HepG2 (cell line): ENCODE results near the gene NOTCH4. TPM values are rescaled to one million over a fixed set of nuclear protein-coding genes. Genes with fewer than 3 reads are reported as not detected.

Experiments
- AGO1 ChIP-seq: fragments of 200-400 bp; formaldehyde crosslinking; IDR thresholded peaks from 2 replicates; pipeline ENCODE4 v1.6.1; 2017; ENCODE audit warnings: mild to moderate bottlenecking, low read depth, low read length, moderate library complexity; ENCODE audit not compliant: poor library complexity, severe bottlenecking
- BHLHE40 ChIP-seq: IDR thresholded peaks from 2 replicates; pipeline ENCODE4 v1.6.1; 2011; ENCODE audit warnings: low read length, improper control_type of control experiment
- CREB1 ChIP-seq, 2 experiments: fragments of 450-650 bp in 1 of 2; IDR thresholded peaks; 2 replicates each; pipeline ENCODE4 v1.6.1; 2016 to 2017; ENCODE audit warnings: control low read depth in 1 of 2, mild to moderate bottlenecking in 1 of 2, missing compliant biosample characterization in 1 of 2, missing genetic modification characterization in 1 of 2
- HNF4G ChIP-seq, 2 experiments: sonication (generic) in 1 of 2; formaldehyde crosslinking in 1 of 2; IDR thresholded peaks; 2 replicates each; pipeline versions ENCODE4 v1.4.0 to v1.6.1; 2011 to 2020; ENCODE audit warnings: borderline replicate concordance in 2 of 2, low read depth in 2 of 2, mild to moderate bottlenecking in 2 of 2, low read length in 1 of 2, missing genetic modification reagents in 1 of 2, moderate library complexity in 1 of 2
- JDP2 ChIP-seq: sonication (generic); formaldehyde crosslinking; IDR thresholded peaks from 2 replicates; pipeline ENCODE4 v1.8.1; 2022; ENCODE audit warnings: missing genetic modification reagents, borderline replicate concordance
- MYNN ChIP-seq: sonication (generic); formaldehyde crosslinking; IDR thresholded peaks from 2 replicates; pipeline ENCODE4 v1.4.0; 2020; ENCODE audit warnings: mild to moderate bottlenecking, low read depth, missing genetic modification reagents
- NR1H2 ChIP-seq: sonication (generic); formaldehyde crosslinking; IDR thresholded peaks from 2 replicates; pipeline ENCODE4 v1.8.1; 2022; ENCODE audit warnings: low read depth, missing genetic modification reagents, borderline replicate concordance
- PBX3 ChIP-seq: sonication (generic); formaldehyde crosslinking; IDR thresholded peaks from 2 replicates; pipeline ENCODE4 v1.8.1; 2023; ENCODE audit warnings: missing genetic modification reagents, inconsistent platforms, borderline replicate concordance
- PRMT3 ChIP-seq: sonication (generic); formaldehyde crosslinking; IDR thresholded peaks from 2 replicates; pipeline ENCODE4 v1.8.1; 2022; ENCODE audit warnings: low read depth, mild to moderate bottlenecking, moderate library complexity, missing genetic modification reagents, borderline replicate concordance
- RELA ChIP-seq: sonication (generic); formaldehyde crosslinking; IDR thresholded peaks from 2 replicates; pipeline ENCODE4 v1.4.0; 2020; ENCODE audit warnings: missing genetic modification reagents
- ZEB1 ChIP-seq: IDR thresholded peaks from 2 replicates; pipeline ENCODE4 v1.6.1; 2012; ENCODE audit warnings: mild to moderate bottlenecking, low read depth, inconsistent platforms; ENCODE audit not compliant: insufficient replicate concordance
- ZNF18 ChIP-seq: sonication (generic); formaldehyde crosslinking; IDR thresholded peaks from 2 replicates; pipeline ENCODE4 v1.8.0; 2022; ENCODE audit warnings: mild to moderate bottlenecking, missing genetic modification reagents; ENCODE audit not compliant: insufficient replicate concordance
- ZNF234 ChIP-seq: sonication (generic); formaldehyde crosslinking; conservative IDR thresholded peaks from 2 replicates; pipeline ENCODE4 v1.5.1; 2020; ENCODE audit warnings: mild to moderate bottlenecking, missing genetic modification reagents
- ZNF441 ChIP-seq: sonication (generic); formaldehyde crosslinking; IDR thresholded peaks from 2 replicates; pipeline ENCODE4 v1.7.0; 2021; ENCODE audit warnings: missing genetic modification reagents, borderline replicate concordance
- ZNF775 ChIP-seq: sonication (generic); formaldehyde crosslinking; IDR thresholded peaks from 2 replicates; pipeline ENCODE4 v1.4.0; 2020; ENCODE audit warnings: missing genetic modification reagents, mild to moderate bottlenecking, moderate library complexity, borderline replicate concordance
- ZNF788 ChIP-seq: sonication (generic); formaldehyde crosslinking; IDR thresholded peaks from 2 replicates; pipeline ENCODE4 v1.5.0; 2020; ENCODE audit warnings: mild to moderate bottlenecking, missing genetic modification reagents, borderline replicate concordance
- ZSCAN21 ChIP-seq: sonication (generic); formaldehyde crosslinking; IDR thresholded peaks from 2 replicates; pipeline ENCODE4 v1.8.0; 2022; ENCODE audit warnings: mild to moderate bottlenecking, missing genetic modification reagents, moderate library complexity, borderline replicate concordance
- ZSCAN30 ChIP-seq: sonication (generic); formaldehyde crosslinking; IDR thresholded peaks from 2 replicates; pipeline ENCODE4 v1.5.0; 2020; ENCODE audit warnings: mild to moderate bottlenecking, missing genetic modification reagents
- polyA plus RNA-seq, 8 experiments: library from polyadenylated mRNA; depleted of rRNA in 3 of 8; stranded (reverse) in 7 of 8; unstranded in 1 of 8; fragments of >200 nt; fragmentation: Illumina TruSeq in 4 of 8; extraction: Trizol in 4 of 8; gene quantifications; 2 replicates each; pipeline versions ENCODE4 v1.2.1 to v1.2.3, GENCODE V29; 2011 to 2016; ENCODE audit warnings: low read depth in 4 of 8, missing spikeins in 1 of 8, mixed read lengths in 1 of 8; ENCODE audit not compliant: insufficient read depth in 1 of 8
- total RNA-seq, 5 experiments: library from RNA; depleted of rRNA; stranded (reverse); fragments of >200 nt; fragmentation: Illumina TruSeq; extraction: Trizol; gene quantifications; 2 replicates each; pipeline ENCODE4 v1.2.3, GENCODE V29; 2016; ENCODE audit warnings: low read depth in 1 of 5
- TF ChIP-seq, protein P1 (sequence below): sonication (generic); formaldehyde crosslinking; IDR thresholded peaks from 2 replicates; pipeline ENCODE4 v1.5.0; 2020; ENCODE audit warnings: mild to moderate bottlenecking, missing genetic modification reagents
- TF ChIP-seq, protein P2 (sequence below): sonication (generic); formaldehyde crosslinking; IDR thresholded peaks from 2 replicates; pipeline ENCODE4 v1.4.0; 2020; ENCODE audit warnings: mild to moderate bottlenecking, missing genetic modification reagents

NOTCH4 gene
- total and polyA plus RNA-seq, 2 of the 13 experiments (the other 11 are each of a cell fraction or from before 2014, with no cell fraction given), result 0.51 to 0.83 TPM

- TF ChIP-seq MYNN (CRISPR knock-in tag) (no peak), ZNF234 (CRISPR knock-in tag) (no peak), ZNF18 (no peak), RELA (CRISPR knock-in tag) (peak; percentile 52; the same call in 1 of the 2 replicates), BHLHE40 (no peak), ZNF441 (CRISPR knock-in tag) (peak; percentile 19; the same call in 1 of the 2 replicates), ZNF775 (no peak; the same call in 1 of the 2 replicates), JDP2 (no peak), HNF4G (IDR thresholded peaks at IDR 0.05; ENCODE audit: borderline replicate concordance, low read depth, low read length) (no peak), HNF4G (CRISPR knock-in tag; IDR thresholded peaks at IDR 0.05; ENCODE audit: borderline replicate concordance, low read depth) (no peak; the same call in 1 of the 2 replicates), ZSCAN30 (CRISPR knock-in tag) (no peak), AGO1 (no peak), ZNF788 (CRISPR knock-in tag) (no peak), ZEB1 (peak; percentile 78), CREB1 (IDR thresholded peaks at IDR 0.05) (peak; percentile 82), CREB1 (CRISPR knock-in tag; IDR thresholded peaks at IDR 0.05) (peak; percentile 84), NR1H2 (CRISPR knock-in tag) (no peak), PRMT3 (no peak), PBX3 (CRISPR knock-in tag) (no peak), ZSCAN21 (CRISPR knock-in tag) (no peak)
- TF ChIP-seq, protein P1, sequence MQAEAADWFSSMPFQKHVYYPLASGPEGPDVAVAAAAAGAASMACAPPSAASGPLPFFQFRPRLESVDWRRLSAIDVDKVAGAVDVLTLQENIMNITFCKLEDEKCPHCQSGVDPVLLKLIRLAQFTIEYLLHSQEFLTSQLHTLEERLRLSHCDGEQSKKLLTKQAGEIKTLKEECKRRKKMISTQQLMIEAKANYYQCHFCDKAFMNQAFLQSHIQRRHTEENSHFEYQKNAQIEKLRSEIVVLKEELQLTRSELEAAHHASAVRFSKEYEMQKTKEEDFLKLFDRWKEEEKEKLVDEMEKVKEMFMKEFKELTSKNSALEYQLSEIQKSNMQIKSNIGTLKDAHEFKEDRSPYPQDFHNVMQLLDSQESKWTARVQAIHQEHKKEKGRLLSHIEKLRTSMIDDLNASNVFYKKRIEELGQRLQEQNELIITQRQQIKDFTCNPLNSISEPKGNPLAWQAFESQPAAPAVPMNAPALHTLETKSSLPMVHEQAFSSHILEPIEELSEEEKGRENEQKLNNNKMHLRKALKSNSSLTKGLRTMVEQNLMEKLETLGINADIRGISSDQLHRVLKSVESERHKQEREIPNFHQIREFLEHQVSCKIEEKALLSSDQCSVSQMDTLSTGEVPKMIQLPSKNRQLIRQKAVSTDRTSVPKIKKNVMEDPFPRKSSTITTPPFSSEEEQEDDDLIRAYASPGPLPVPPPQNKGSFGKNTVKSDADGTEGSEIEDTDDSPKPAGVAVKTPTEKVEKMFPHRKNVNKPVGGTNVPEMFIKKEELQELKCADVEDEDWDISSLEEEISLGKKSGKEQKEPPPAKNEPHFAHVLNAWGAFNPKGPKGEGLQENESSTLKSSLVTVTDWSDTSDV (CRISPR knock-in tag), result no peak
- TF ChIP-seq, protein P2, sequence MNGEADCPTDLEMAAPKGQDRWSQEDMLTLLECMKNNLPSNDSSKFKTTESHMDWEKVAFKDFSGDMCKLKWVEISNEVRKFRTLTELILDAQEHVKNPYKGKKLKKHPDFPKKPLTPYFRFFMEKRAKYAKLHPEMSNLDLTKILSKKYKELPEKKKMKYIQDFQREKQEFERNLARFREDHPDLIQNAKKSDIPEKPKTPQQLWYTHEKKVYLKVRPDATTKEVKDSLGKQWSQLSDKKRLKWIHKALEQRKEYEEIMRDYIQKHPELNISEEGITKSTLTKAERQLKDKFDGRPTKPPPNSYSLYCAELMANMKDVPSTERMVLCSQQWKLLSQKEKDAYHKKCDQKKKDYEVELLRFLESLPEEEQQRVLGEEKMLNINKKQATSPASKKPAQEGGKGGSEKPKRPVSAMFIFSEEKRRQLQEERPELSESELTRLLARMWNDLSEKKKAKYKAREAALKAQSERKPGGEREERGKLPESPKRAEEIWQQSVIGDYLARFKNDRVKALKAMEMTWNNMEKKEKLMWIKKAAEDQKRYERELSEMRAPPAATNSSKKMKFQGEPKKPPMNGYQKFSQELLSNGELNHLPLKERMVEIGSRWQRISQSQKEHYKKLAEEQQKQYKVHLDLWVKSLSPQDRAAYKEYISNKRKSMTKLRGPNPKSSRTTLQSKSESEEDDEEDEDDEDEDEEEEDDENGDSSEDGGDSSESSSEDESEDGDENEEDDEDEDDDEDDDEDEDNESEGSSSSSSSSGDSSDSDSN (CRISPR knock-in tag), result no peak
These were observed 46.6 kb downstream of the NOTCH4 start (continued) for GRCh38 chr6:32177183-32177787.
